SK-N-MC (cell line): ENCODE results near the gene ZNF575.

Source experiments
- DNase-seq: peaks from one replicate; pipeline ENCODE4 v3.0.0-alpha.2; 2011; ENCODE audit warnings: low read depth, low spot score
- H3K27ac ChIP-seq: fragments of 200-600 bp; sonication (generic); 2 replicates; pipeline ENCODE4 v1.5.1; 2016; ENCODE audit warnings: mixed run types
- H3K36me3 ChIP-seq: fragments of 200-600 bp; sonication (generic); 2 replicates; pipeline ENCODE4 v1.6.1; 2017; ENCODE audit warnings: antibody characterized with exemption, low read length, mixed read lengths; ENCODE audit not compliant: insufficient read depth
- H3K4me3 ChIP-seq: fragments of 200-600 bp; sonication (generic); 2 replicates; pipeline ENCODE4 v1.5.1; 2016
- H3K9ac ChIP-seq: fragments of 200-600 bp; sonication (generic); 2 replicates; pipeline ENCODE4 v1.8.0; 2017; ENCODE audit warnings: mixed run types, mixed read lengths; ENCODE audit not compliant: insufficient read length
- H3K9me3 ChIP-seq: fragments of 200-600 bp; sonication (generic); 2 replicates; pipeline ENCODE4 v1.6.1; 2017; ENCODE audit warnings: low read depth, mild to moderate bottlenecking, antibody characterized with exemption, low read length, moderate library complexity, mixed read lengths
- EZH2 ChIP-seq: fragments of 200-600 bp; sonication (generic); IDR thresholded peaks from one replicate; pipeline ENCODE4 v1.6.1; 2017; ENCODE audit warnings: antibody characterized with exemption
- FOXP2 ChIP-seq: optimal IDR thresholded peaks from 2 replicates; pipeline ENCODE3; 2011; ENCODE audit warnings: mild to moderate bottlenecking, moderate library complexity; ENCODE audit not compliant: insufficient read depth; ENCODE audit errors: extremely low read length, control extremely low read depth
- POLR2AphosphoS5 ChIP-seq: IDR thresholded peaks from 2 replicates; pipeline ENCODE4 v1.6.1; 2012; ENCODE audit warnings: mild to moderate bottlenecking, low read depth, low read length, borderline replicate concordance

The ZNF575 gene

DNA sequence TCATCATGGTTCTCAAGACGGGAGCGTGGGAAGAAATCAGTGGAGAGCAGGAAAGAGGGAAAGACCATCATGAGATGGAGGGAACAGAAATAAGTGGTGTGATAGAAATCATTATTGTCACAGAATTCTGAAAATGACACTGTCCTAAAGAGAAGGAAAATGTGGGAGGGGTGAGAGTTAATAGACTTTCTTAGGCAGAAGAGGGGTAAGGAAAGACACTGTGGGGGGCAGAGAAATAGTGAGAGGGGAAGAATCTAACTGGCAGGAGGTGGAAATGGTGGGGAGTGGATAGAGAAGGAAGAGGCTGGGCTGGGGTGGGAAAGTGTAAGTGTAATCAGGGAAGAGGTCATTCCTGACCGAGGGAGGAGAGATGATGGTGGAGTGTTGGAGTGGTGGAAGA lies 45.8 kb downstream of the ZNF575 start:
- no peak for DNase-seq

DNA sequence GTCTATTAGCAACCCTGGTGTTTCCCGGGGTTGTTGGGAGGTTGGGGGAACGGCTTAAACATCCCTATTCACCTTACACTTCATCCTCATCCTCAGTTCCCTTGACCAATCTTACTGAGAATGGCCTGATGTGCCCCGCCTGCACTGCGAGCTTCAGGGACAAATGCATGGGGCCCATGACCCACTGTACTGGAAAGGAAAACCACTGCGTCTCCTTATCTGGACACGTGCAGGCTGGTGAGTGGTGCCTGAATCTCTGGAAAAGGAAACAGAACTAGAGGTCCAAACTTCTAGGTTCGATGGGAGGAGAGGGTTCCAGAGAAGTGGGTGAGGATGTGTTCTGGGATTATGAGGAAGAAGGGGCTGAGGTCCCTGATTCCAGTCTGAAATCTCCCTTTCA lies 48.5 kb downstream of the ZNF575 start:
- Histone ChIP-seq H3K9ac (no peak overlapping the region), H3K4me3 (no peak overlapping the region), H3K9me3 (no peaks in the 10 kb centered on the region), H3K36me3 (no peaks in the 10 kb centered on the region), H3K27ac (no peak overlapping the region)
- TF ChIP-seq POLR2AphosphoS5 (no peak), EZH2 (no peak), FOXP2 (no peak)
- no peak for DNase-seq

More for the DNA sequence above, 45.8 kb downstream of the ZNF575 start:
- Histone ChIP-seq H3K27ac (no peak overlapping the region), H3K9ac (no peak overlapping the region), H3K4me3 (no peak overlapping the region), H3K9me3 (no peaks in the 10 kb centered on the region), H3K36me3 (no peaks in the 10 kb centered on the region)
- TF ChIP-seq EZH2, result no peak

DNA sequence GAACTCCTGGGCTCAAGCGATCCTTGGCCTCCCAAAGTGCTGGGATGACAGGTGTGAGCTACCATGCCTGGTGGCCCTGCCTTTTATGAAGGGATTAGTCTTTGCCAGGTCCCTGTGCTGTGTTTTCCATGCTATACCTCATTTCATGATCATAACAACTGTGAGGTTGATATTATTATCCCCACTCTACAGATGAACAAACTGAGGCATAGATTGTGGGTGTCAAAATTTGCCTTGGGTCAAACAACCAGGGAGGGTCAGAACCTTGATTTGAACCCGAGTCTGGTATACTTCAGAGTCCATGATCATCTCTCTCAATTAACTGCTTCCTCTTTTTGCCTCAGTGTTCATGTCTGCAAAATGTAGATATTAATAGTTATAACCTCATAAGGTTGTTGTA lies 49.5 kb downstream of the ZNF575 start:
- Histone ChIP-seq H3K4me3 (no peak overlapping the region), H3K36me3 (no peaks in the 10 kb centered on the region), H3K9ac (no peak overlapping the region), H3K9me3 (no peaks in the 10 kb centered on the region), H3K27ac (no peak overlapping the region)
- DNase-seq, result no peak
- no peak for TF ChIP-seq POLR2AphosphoS5
- no peak for TF ChIP-seq EZH2
- TF ChIP-seq FOXP2, result no peak

DNA sequence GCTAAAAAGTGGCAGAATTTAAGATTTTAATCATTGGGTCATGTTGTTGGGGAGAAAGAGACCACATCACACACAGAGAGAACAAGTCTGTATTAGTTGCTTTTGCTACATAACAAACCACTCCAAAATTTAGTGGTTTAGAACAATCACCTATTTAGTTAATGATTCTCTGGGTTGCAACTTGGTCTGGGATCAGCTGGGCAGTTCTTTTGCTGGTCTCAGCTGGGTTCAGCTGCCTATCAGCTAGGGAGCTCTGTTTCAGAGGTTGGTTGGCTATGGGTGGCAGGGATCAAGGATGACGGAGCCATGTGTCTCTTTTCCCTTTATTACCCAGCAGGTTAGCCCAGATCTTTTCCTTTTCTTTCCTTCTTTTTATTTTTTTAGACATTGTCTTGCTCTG lies 51.5 kb downstream of the ZNF575 start:
- TF ChIP-seq POLR2AphosphoS5 (no peak), EZH2 (no peak), FOXP2 (no peak)
- DNase-seq, result no peak
- Histone ChIP-seq H3K4me3 (no peak overlapping the region), H3K27ac (no peak overlapping the region), H3K9me3 (no peaks in the 10 kb centered on the region), H3K36me3 (no peaks in the 10 kb centered on the region), H3K9ac (no peak overlapping the region)
